ENCODE data around the gene NUBP2.

GRCh38 chr16:1794221-1794871 is 11.6 kb downstream of the NUBP2 start:
- TF ChIP-seq POLR2A (IDR thresholded peaks at IDR 0.05) (no peak), CTCF (IDR thresholded peaks at IDR 0.05) (no peak), POLR2AphosphoS5 (IDR thresholded peaks at IDR 0.05) (no peak)
